ENCODE data around the gene OR52H1.
A peak's percentile ranks its signal among the peaks of the same experiment; 100 is the strongest.

The OR52H1 gene

DNA sequence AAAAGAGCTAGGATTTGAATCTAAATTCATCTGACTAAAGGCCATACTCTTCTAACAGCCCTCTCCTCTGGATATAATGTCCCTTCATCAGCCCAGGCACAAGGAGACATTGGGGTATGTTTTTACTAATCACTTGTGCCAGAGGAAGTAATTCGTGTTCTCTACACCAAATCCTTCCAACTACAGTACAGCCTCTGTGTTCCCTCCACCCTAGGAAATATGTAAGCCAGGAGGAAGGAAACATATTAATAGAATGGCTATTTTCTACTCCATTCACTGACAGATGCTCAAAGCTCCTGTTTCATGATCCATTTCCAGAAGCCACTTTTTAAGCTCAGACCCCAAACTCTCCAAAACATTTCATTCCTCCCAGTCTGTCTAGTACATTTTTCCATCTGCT, 19.8 kb downstream of the OR52H1 start:
- Histone ChIP-seq H3K18ac (ENCODE audit: low read length) (no peak overlapping the region), H3K4me2 (ENCODE audit: low read length) (no peak overlapping the region), H4K91ac (ENCODE audit: low read depth, low read length) (no peak overlapping the region), H3K14ac (ENCODE audit: low read length) (no peak overlapping the region), H3K4ac (ENCODE audit: low read depth, low read length) (no peak overlapping the region), H3K23ac (ENCODE audit: low read length) (no peak overlapping the region), H2BK5ac (ENCODE audit: low read depth, low read length, poor library complexity) (no peak overlapping the region), H3K36me3 (ENCODE audit: control insufficient read depth in 1 of 2, insufficient read depth in 2 of 2, low read length in 2 of 2) (no peaks in the 10 kb centered on the region), H3K79me2 (ENCODE audit: control insufficient read depth, insufficient read depth, low read length, poor library complexity) (no peaks in the 10 kb centered on the region), H4K12ac (ENCODE audit: low read depth, low read length) (no peak overlapping the region), H3K4me1 (ENCODE audit: control insufficient read depth in 1 of 2, insufficient read depth in 2 of 2, low read length in 2 of 2) (no peaks in the 10 kb centered on the region), H3K27ac (ENCODE audit: low read depth, low read length) (no peak overlapping the region), H3K79me1 (ENCODE audit: low read length) (no peaks in the 10 kb centered on the region), H2AK5ac (ENCODE audit: low read length) (no peak overlapping the region), H3K9ac (ENCODE audit: low read length) (no peak overlapping the region), H4K8ac (ENCODE audit: low read depth, low read length) (no peak overlapping the region), H3K4me3 (ENCODE audit: low read depth, low read length) (no peak overlapping the region), H2BK120ac (ENCODE audit: insufficient read depth, low read length, poor library complexity) (no peak overlapping the region), H2BK12ac (ENCODE audit: low read length) (no peak overlapping the region), H3K9me3 (ENCODE audit: insufficient read depth, low read depth, low read length) (peaks cover 5% of the 10 kb centered on the region), H3K27me3 (ENCODE audit: insufficient read depth, low read length) (no peaks in the 10 kb centered on the region), H2AFZ (ENCODE audit: insufficient read depth, low read length, poor library complexity) (no peak overlapping the region)
- WGBS (ENCODE audit: extremely low coverage, insufficient coverage, insufficient read length), result no CpG with 5 or more reads among the region's 1 CpG
- no peak for DNase-seq

DNA sequence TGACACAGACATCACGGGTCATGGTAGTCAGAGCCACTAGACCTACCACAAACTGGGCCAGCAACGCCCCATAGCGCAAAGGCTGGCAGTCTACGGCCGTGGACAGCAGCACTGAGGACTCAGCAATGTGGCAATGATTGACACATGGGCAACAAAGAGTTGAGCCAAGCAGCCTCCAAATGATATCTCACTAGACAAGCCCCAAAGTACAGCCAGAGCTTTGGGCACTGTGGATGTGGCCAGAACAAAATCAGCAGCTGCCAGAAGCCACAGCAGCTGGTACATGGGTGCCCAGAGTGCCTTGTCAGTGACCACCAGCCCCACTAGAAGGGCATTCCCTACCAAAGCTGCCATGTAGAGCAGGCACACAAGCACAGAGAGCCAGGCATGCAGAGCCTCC, 20.6 kb downstream of the OR52H1 start:
- Histone ChIP-seq H3K79me1 (ENCODE audit: low read length) (no peaks in the 10 kb centered on the region), H2AK5ac (ENCODE audit: low read length) (no peak overlapping the region), H3K4ac (ENCODE audit: low read depth, low read length) (no peak overlapping the region), H2BK12ac (ENCODE audit: low read length) (no peak overlapping the region), H4K8ac (ENCODE audit: low read depth, low read length) (no peak overlapping the region), H3K14ac (ENCODE audit: low read length) (no peak overlapping the region), H3K18ac (ENCODE audit: low read length) (no peak overlapping the region), H4K12ac (ENCODE audit: low read depth, low read length) (no peak overlapping the region), H2BK120ac (ENCODE audit: insufficient read depth, low read length, poor library complexity) (no peak overlapping the region), H3K4me2 (ENCODE audit: low read length) (no peak overlapping the region), H3K4me1 (ENCODE audit: control insufficient read depth in 1 of 2, insufficient read depth in 2 of 2, low read length in 2 of 2) (no peaks in the 10 kb centered on the region), H3K27ac (ENCODE audit: low read depth, low read length) (no peak overlapping the region), H3K23ac (ENCODE audit: low read length) (no peak overlapping the region), H2BK5ac (ENCODE audit: low read depth, low read length, poor library complexity) (no peak overlapping the region), H3K4me3 (ENCODE audit: low read depth, low read length) (no peak overlapping the region), H3K27me3 (ENCODE audit: insufficient read depth, low read length) (no peaks in the 10 kb centered on the region), H4K91ac (ENCODE audit: low read depth, low read length) (no peak overlapping the region), H3K9me3 (ENCODE audit: insufficient read depth, low read depth, low read length) (peaks cover 5% of the 10 kb centered on the region), H2AFZ (ENCODE audit: insufficient read depth, low read length, poor library complexity) (no peak overlapping the region), H3K9ac (ENCODE audit: low read length) (no peak overlapping the region), H3K79me2 (ENCODE audit: control insufficient read depth, insufficient read depth, low read length, poor library complexity) (no peaks in the 10 kb centered on the region), H3K36me3 (ENCODE audit: control insufficient read depth in 1 of 2, insufficient read depth in 2 of 2, low read length in 2 of 2) (no peaks in the 10 kb centered on the region)
- no peak for DNase-seq
- WGBS (ENCODE audit: extremely low coverage, insufficient coverage, insufficient read length), result no CpG with 5 or more reads among the region's 5 CpGs

DNA sequence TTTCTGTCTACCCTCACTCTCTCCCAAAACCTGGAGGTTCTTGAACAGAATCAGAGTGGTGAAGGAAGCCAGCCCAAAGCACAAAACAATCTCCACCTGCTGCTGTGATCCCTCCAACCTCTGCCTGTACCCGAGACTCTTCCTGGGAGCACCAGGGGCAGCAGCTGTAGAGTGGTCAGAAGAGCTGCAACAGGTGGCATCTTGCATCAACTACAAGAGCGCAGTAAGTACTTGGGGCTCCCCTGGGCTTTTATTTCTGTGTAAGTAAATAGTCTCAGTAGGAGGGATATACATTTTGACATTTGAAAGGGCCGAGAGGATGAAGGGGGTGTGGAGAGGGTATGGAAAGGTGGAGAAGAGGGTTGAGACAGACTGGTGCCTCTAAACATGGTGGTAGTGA, 23.6 kb downstream of the OR52H1 start:
- 100% methylated on average over 1 of the region's 3 CpGs for WGBS (ENCODE audit: extremely low coverage, insufficient coverage, insufficient read length)
- Histone ChIP-seq H3K27me3 (ENCODE audit: insufficient read depth, low read length) (no peaks in the 10 kb centered on the region), H3K36me3 (ENCODE audit: control insufficient read depth in 1 of 2, insufficient read depth in 2 of 2, low read length in 2 of 2) (no peaks in the 10 kb centered on the region), H2BK5ac (ENCODE audit: low read depth, low read length, poor library complexity) (no peak overlapping the region), H4K8ac (ENCODE audit: low read depth, low read length) (no peak overlapping the region), H3K9ac (ENCODE audit: low read length) (no peak overlapping the region), H3K27ac (ENCODE audit: low read depth, low read length) (no peak overlapping the region), H2AK5ac (ENCODE audit: low read length) (no peak overlapping the region), H3K4ac (ENCODE audit: low read depth, low read length) (no peak overlapping the region), H4K91ac (ENCODE audit: low read depth, low read length) (no peak overlapping the region), H3K9me3 (ENCODE audit: insufficient read depth, low read depth, low read length) (peaks cover 5% of the 10 kb centered on the region), H2AFZ (ENCODE audit: insufficient read depth, low read length, poor library complexity) (no peak overlapping the region), H3K23ac (ENCODE audit: low read length) (no peak overlapping the region), H3K14ac (ENCODE audit: low read length) (no peak overlapping the region), H3K79me2 (ENCODE audit: control insufficient read depth, insufficient read depth, low read length, poor library complexity) (no peaks in the 10 kb centered on the region), H4K12ac (ENCODE audit: low read depth, low read length) (no peak overlapping the region), H2BK120ac (ENCODE audit: insufficient read depth, low read length, poor library complexity) (no peak overlapping the region), H2BK12ac (ENCODE audit: low read length) (no peak overlapping the region), H3K18ac (ENCODE audit: low read length) (no peak overlapping the region), H3K4me1 (ENCODE audit: control insufficient read depth in 1 of 2, insufficient read depth in 2 of 2, low read length in 2 of 2) (no peaks in the 10 kb centered on the region), H3K4me3 (ENCODE audit: low read depth, low read length) (no peak overlapping the region), H3K79me1 (ENCODE audit: low read length) (no peaks in the 10 kb centered on the region), H3K4me2 (ENCODE audit: low read length) (no peak overlapping the region)
- no peak for DNase-seq

GRCh38 chr11:5522308-5522707, 26.0 kb downstream of the OR52H1 start:
- H3K9me3 ChIP-seq (ENCODE audit: insufficient read depth, low read depth, low read length), result peaks cover under 1% of the 10 kb centered on the region
- no peaks in the 10 kb centered on the region for H3K79me2 ChIP-seq (ENCODE audit: control insufficient read depth, insufficient read depth, low read length, poor library complexity)
- no peak overlapping the region for H4K8ac ChIP-seq (ENCODE audit: low read depth, low read length)
- no peaks in the 10 kb centered on the region for H3K79me1 ChIP-seq (ENCODE audit: low read length)
- no peak overlapping the region for H3K27ac ChIP-seq (ENCODE audit: low read depth, low read length)
- no CpG with 5 or more reads among the region's 2 CpGs for WGBS (ENCODE audit: extremely low coverage, insufficient coverage, insufficient read length)
- no peak overlapping the region for H3K4me2 ChIP-seq (ENCODE audit: low read length)
- H3K18ac ChIP-seq (ENCODE audit: low read length), result no peak overlapping the region
- no peak overlapping the region for H3K14ac ChIP-seq (ENCODE audit: low read length)
- no peaks in the 10 kb centered on the region for H3K36me3 ChIP-seq (ENCODE audit: control insufficient read depth in 1 of 2, insufficient read depth in 2 of 2, low read length in 2 of 2)
- H2BK120ac ChIP-seq (ENCODE audit: insufficient read depth, low read length, poor library complexity), result no peak overlapping the region
- no peaks in the 10 kb centered on the region for H3K4me1 ChIP-seq (ENCODE audit: control insufficient read depth in 1 of 2, insufficient read depth in 2 of 2, low read length in 2 of 2)
- no peak overlapping the region for H2AFZ ChIP-seq (ENCODE audit: insufficient read depth, low read length, poor library complexity)
- H3K4ac ChIP-seq (ENCODE audit: low read depth, low read length), result no peak overlapping the region
- H2BK5ac ChIP-seq (ENCODE audit: low read depth, low read length, poor library complexity), result no peak overlapping the region
- H3K9ac ChIP-seq (ENCODE audit: low read length), result no peak overlapping the region
- no peak overlapping the region for H3K4me3 ChIP-seq (ENCODE audit: low read depth, low read length)
- peak; percentile 40 to 64 for DNase-seq
- H2BK12ac ChIP-seq (ENCODE audit: low read length), result no peak overlapping the region
- no peaks in the 10 kb centered on the region for H3K27me3 ChIP-seq (ENCODE audit: insufficient read depth, low read length)
- no peak overlapping the region for H3K23ac ChIP-seq (ENCODE audit: low read length)
- H4K91ac ChIP-seq (ENCODE audit: low read depth, low read length), result no peak overlapping the region
- H2AK5ac ChIP-seq (ENCODE audit: low read length), result no peak overlapping the region
- H4K12ac ChIP-seq (ENCODE audit: low read depth, low read length), result no peak overlapping the region
